Measurements from ENCODE around the gene FNTB. TPM values are rescaled to one million over a fixed set of nuclear protein-coding genes. Genes with fewer than 3 reads are reported as not detected.
A peak's percentile ranks its signal among the peaks of the same experiment; 100 is the strongest.

FNTB gene
- polyA plus RNA-seq, 3 donors from 2014 or later, result 1.0 to 5.2 (median 1.6) TPM

DNA sequence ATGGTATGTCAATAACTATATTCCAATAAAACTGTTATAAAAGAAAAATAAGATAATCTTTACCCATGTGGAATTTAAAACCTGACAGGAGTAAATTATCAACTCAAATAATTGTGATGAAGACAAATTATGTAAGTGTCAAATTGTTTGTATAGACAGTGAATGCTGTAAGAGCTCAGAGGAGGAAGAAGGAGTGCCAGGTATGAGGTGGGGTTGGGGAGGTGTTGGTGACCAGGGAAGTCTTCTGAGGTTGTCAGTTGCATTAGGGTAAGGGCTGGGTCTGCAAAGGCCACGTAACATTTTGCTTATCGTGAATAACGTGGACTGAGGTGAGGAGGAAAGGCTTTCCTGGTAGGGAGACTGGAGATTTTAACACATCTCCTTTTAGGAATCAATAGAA lies 118.1 kb downstream of the FNTB start:
- no peak overlapping the region for H3K27ac Mint-ChIP-seq
- H3K27me3 Mint-ChIP-seq (ENCODE audit: low read depth in 3 of 3), result peaks cover 9 to 16% (median 11%) of the 10 kb centered on the region in 3 donors
- H3K36me3 Mint-ChIP-seq, result peaks cover 0 to 5% (median 0%) of the 10 kb centered on the region in 3 donors
- no peak for DNase-seq
- H3K4me3 Mint-ChIP-seq, result peak overlapping the region in 1 of 5 donors; percentile 5
- H3K9me3 Mint-ChIP-seq, result no peaks in the 10 kb centered on the region
- peaks cover 23 to 25% of the 10 kb centered on the region in 2 donors for H3K4me1 Mint-ChIP-seq

DNA sequence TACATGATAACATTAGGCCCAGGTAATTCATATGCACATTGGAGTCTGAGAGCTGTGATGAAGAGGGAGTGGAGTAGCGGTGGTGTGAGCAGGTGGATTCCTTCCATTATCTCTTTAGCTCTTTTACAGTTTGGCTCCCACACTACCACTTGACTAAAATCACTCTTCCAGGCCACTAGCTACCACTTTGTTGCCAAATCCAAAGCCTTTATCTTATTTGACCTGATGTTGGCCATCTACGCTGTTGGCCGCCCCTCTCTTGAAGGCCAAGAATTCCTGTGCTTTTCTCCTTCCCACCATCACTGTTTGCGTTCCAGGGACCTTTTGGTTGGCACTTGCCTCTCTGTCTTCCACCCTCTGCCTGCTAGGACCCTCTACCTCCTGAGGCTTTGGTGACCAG lies 119.6 kb downstream of the FNTB start:
- Mint-ChIP-seq H3K27me3 (ENCODE audit: low read depth in 3 of 3) (peaks cover 11 to 13% (median 11%) of the 10 kb centered on the region in 3 donors), H3K27ac (no peak overlapping the region), H3K4me3 (no peak overlapping the region), H3K4me1 (peaks cover 10 to 11% of the 10 kb centered on the region in 2 donors), H3K36me3 (no peaks in the 10 kb centered on the region), H3K9me3 (no peaks in the 10 kb centered on the region)
- no peak for DNase-seq

DNA sequence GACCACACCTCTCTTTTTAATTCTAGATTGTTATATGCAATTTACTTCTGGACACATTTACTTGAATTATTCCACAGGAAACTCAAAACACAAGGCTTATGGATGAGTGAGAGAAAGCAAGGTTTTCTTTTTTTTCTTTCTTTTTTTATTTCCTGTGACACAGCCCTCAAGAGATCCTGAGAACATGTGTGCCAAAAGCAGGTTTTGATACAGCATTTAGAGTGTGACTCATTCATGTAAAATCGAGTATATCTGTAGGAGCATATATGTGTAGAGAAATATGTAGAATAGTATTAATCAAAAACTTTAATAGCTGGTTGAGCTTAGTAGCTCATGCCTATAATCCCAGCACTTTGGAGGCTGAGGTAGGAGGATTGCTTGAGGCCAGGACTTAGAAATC lies 120.0 kb downstream of the FNTB start:
- no peak overlapping the region for H3K27ac Mint-ChIP-seq
- no peaks in the 10 kb centered on the region for H3K9me3 Mint-ChIP-seq
- no peak for DNase-seq
- peaks cover 7 to 10% of the 10 kb centered on the region in 2 donors for H3K4me1 Mint-ChIP-seq
- no peak overlapping the region for H3K4me3 Mint-ChIP-seq
- peaks cover 11 to 13% (median 11%) of the 10 kb centered on the region in 3 donors for H3K27me3 Mint-ChIP-seq (ENCODE audit: low read depth in 3 of 3)
- no peaks in the 10 kb centered on the region for H3K36me3 Mint-ChIP-seq

DNA sequence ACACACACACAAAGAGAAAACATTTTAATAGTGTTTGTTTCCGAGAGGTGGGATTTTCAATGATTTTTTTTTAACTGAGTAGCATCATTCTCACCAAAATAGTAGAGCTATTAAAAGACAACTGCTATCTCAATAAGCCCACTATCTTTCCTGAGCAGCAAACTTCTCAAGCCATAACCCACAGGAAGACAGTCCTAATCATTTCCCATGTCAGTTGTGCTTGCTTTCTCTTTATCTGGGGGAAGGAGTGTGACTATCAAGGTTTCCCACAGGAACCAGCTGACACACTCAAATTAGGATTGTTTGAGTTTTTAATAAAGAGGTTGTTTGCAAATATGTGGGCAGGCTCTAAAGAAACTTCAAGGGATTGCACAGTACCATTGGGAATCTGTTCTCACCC lies 120.5 kb downstream of the FNTB start:
- Mint-ChIP-seq H3K4me3 (no peak overlapping the region), H3K27me3 (ENCODE audit: low read depth in 3 of 3) (peaks cover 9 to 12% (median 9%) of the 10 kb centered on the region in 3 donors), H3K4me1 (peaks cover 7 to 9% of the 10 kb centered on the region in 2 donors), H3K27ac (no peak overlapping the region), H3K9me3 (no peaks in the 10 kb centered on the region), H3K36me3 (no peaks in the 10 kb centered on the region)
- DNase-seq, result no peak

DNA sequence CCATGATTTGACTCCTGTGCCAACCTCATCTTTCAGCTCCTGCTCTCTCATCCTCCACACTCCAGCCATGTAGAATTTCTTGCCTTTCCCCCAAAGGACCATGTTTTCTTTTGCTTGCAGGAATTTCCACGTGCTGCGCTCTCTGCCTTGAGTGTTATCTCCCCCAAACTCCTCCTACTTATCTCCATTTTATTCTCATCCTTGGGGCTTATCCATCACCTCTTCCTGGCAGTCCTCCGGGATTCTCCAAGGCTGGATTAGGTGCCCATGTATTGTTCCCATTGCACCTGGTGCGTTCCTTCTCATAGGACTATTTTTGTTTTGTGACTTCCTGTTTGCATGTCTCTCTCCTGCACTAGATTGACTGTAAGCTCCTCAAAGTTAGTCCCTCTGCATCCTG lies 122.7 kb downstream of the FNTB start:
- no peak for DNase-seq
- H3K27ac Mint-ChIP-seq, result no peak overlapping the region
- no peaks in the 10 kb centered on the region for H3K36me3 Mint-ChIP-seq
- no peaks in the 10 kb centered on the region for H3K9me3 Mint-ChIP-seq
- H3K4me3 Mint-ChIP-seq, result no peak overlapping the region
- H3K4me1 Mint-ChIP-seq, result no peaks in the 10 kb centered on the region
- H3K27me3 Mint-ChIP-seq (ENCODE audit: low read depth in 3 of 3), result peaks cover 0 to 5% (median 2%) of the 10 kb centered on the region in 3 donors

DNA sequence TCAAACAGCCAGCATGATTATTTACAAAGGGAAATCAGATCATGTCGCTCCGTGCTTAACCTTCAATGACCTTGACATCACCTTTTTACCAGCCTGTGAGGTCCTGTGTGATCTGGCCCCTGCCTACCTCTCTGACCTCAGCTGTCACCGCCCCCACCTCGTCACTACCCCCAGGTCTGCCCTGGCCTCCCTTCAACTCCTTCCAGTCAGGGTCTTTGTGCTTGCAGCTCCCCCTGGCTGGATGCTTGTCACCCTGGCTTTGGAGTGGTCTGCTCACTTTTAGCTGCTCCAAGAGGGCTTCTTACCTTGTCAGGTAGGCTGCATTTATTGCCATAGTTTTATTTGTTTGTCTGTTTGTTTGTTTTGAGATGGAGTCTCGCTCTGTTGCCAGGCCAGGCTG lies 123.8 kb downstream of the FNTB start:
- Mint-ChIP-seq H3K9me3 (no peaks in the 10 kb centered on the region), H3K4me1 (no peaks in the 10 kb centered on the region), H3K27me3 (ENCODE audit: low read depth in 3 of 3) (peaks cover 0 to 5% (median 2%) of the 10 kb centered on the region in 3 donors), H3K27ac (no peak overlapping the region), H3K4me3 (no peak overlapping the region), H3K36me3 (no peaks in the 10 kb centered on the region)
- no peak for DNase-seq

Other genes starting within 250 kb of the FNTB start
- gene SPTB, start 107.0 kb upstream of the FNTB start, polyA plus RNA-seq, result under 1 TPM in 1 of 3 donors, not detected in 2; 0.29 TPM
- gene CHURC1, start 72.4 kb upstream of the FNTB start, polyA plus RNA-seq, result 100 to 1,000 TPM in 2 of 3 donors, 10 to 100 TPM in 1; 87.8 to 140 (median 124) TPM
- not detected for gene GPX2, start 44.1 kb upstream of the FNTB start, polyA plus RNA-seq
- 1 to 10 TPM in 2 of 3 donors, under 1 TPM in 1; 0.52 to 1.2 (median 1.1) TPM for gene RAB15, start 14.6 kb upstream of the FNTB start, polyA plus RNA-seq
- 100 to 1,000 TPM; 121 to 139 (median 135) TPM for gene MAX, start 115.6 kb downstream of the FNTB start, polyA plus RNA-seq

All from immature natural killer cell (primary cell).